Glutamatergic neuron (in vitro differentiated cells): ENCODE measurements around the gene SCRN2. TPM values are rescaled to one million over a fixed set of nuclear protein-coding genes. Genes with fewer than 3 reads are reported as not detected.
A peak's percentile ranks its signal among the peaks of the same experiment; 100 is the strongest.

Experiments
- DNase-seq: peaks from one replicate; pipeline ENCODE4 v3.0.0; 2022
- H3K27ac Mint-ChIP-seq: one replicate; pipeline ENCODE4 v1.8.0; 2020; ENCODE audit warnings: mild to moderate bottlenecking, mixed read lengths, inconsistent platforms; ENCODE audit not compliant: unreplicated experiment
- H3K27me3 Mint-ChIP-seq: one replicate; pipeline ENCODE4 v1.8.0; 2020; ENCODE audit warnings: mild to moderate bottlenecking, moderate library complexity, mixed read lengths, inconsistent platforms; ENCODE audit not compliant: unreplicated experiment
- H3K36me3 Mint-ChIP-seq: one replicate; pipeline ENCODE4 v1.8.0; 2020; ENCODE audit warnings: mild to moderate bottlenecking, mixed read lengths, inconsistent platforms; ENCODE audit not compliant: unreplicated experiment
- H3K4me1 Mint-ChIP-seq: one replicate; pipeline ENCODE4 v1.8.0; 2020; ENCODE audit warnings: mild to moderate bottlenecking, low read depth, mixed read lengths, inconsistent platforms; ENCODE audit not compliant: unreplicated experiment
- H3K4me3 Mint-ChIP-seq: one replicate; pipeline ENCODE4 v1.8.0; 2020; ENCODE audit warnings: mild to moderate bottlenecking, mixed read lengths, inconsistent platforms; ENCODE audit not compliant: unreplicated experiment
- H3K9me3 Mint-ChIP-seq: one replicate; pipeline ENCODE4 v1.8.0; 2020; ENCODE audit warnings: mild to moderate bottlenecking, moderate library complexity, mixed read lengths, inconsistent platforms; ENCODE audit not compliant: unreplicated experiment
- CTCF ChIP-seq: fragments of 200-600 bp; sonication (generic); IDR thresholded peaks from one replicate; pipeline ENCODE4 v1.5.0; 2021; ENCODE audit not compliant: partially characterized antibody, unreplicated experiment
- total RNA-seq: library from RNA; stranded (reverse); fragmentation: NEBNext Ultra II Directional; extraction: Animal tissue kit (Norgen Biotek cat#: 25700); gene quantifications from one replicate; pipeline ENCODE4 v1.2.1, GENCODE V29; 2021; ENCODE audit not compliant: unreplicated experiment

Gene SCRN2
- total RNA-seq, 1 donor from 2014 or later: 39.1 TPM

- peaks cover 15% of the 10 kb centered on the region for H3K4me1 Mint-ChIP-seq
Observed at GRCh38 chr17:47856830-47857229, 15.8 kb upstream of the SCRN2 start.

GRCh38 chr17:47855737-47856136 lies 14.7 kb upstream of the SCRN2 start:
- no peak overlapping the region for H3K27ac Mint-ChIP-seq
- TF ChIP-seq CTCF: no peak
- no peak overlapping the region for H3K4me3 Mint-ChIP-seq
- peaks cover 17% of the 10 kb centered on the region for H3K4me1 Mint-ChIP-seq
- no peak for DNase-seq
- H3K27me3 Mint-ChIP-seq: peaks cover 24% of the 10 kb centered on the region
- H3K9me3 Mint-ChIP-seq: peaks cover 4% of the 10 kb centered on the region
- no peaks in the 10 kb centered on the region for H3K36me3 Mint-ChIP-seq

More at GRCh38 chr17:47856830-47857229, 15.8 kb upstream of the SCRN2 start:
- Mint-ChIP-seq H3K4me3 (no peak overlapping the region), H3K36me3 (no peaks in the 10 kb centered on the region), H3K27me3 (peaks cover 24% of the 10 kb centered on the region), H3K9me3 (peaks cover 4% of the 10 kb centered on the region), H3K27ac (no peak overlapping the region)
- DNase-seq: no peak
- TF ChIP-seq CTCF: no peak

GRCh38 chr17:47853616-47854015 lies 12.5 kb upstream of the SCRN2 start:
- H3K9me3 Mint-ChIP-seq: peaks cover 2% of the 10 kb centered on the region
- no peak for TF ChIP-seq CTCF
- H3K4me1 Mint-ChIP-seq: peaks cover 17% of the 10 kb centered on the region
- peak overlapping the region; percentile 45 for H3K27ac Mint-ChIP-seq
- DNase-seq: no peak
- peak overlapping the region; percentile 58 for H3K4me3 Mint-ChIP-seq
- H3K36me3 Mint-ChIP-seq: no peaks in the 10 kb centered on the region
- peaks cover 23% of the 10 kb centered on the region for H3K27me3 Mint-ChIP-seq

- Mint-ChIP-seq H3K9me3 (peaks cover 2% of the 10 kb centered on the region), H3K4me3 (peak overlapping the region; percentile 40), H3K27ac (no peak overlapping the region), H3K4me1 (peaks cover 17% of the 10 kb centered on the region), H3K27me3 (peaks cover 23% of the 10 kb centered on the region), H3K36me3 (no peaks in the 10 kb centered on the region)
- no peak for TF ChIP-seq CTCF
- DNase-seq: no peak
Observed at GRCh38 chr17:47852113-47852949, 11.3 kb upstream of the SCRN2 start.

- Mint-ChIP-seq H3K27me3 (peaks cover 23% of the 10 kb centered on the region), H3K27ac (no peak overlapping the region), H3K36me3 (no peaks in the 10 kb centered on the region), H3K4me3 (peak overlapping the region; percentile 40), H3K4me1 (peaks cover 17% of the 10 kb centered on the region), H3K9me3 (peaks cover 2% of the 10 kb centered on the region)
- TF ChIP-seq CTCF: no peak
- DNase-seq: no peak
Observed at GRCh38 chr17:47851764-47852112, 10.7 kb upstream of the SCRN2 start.
